Lower leg skin (tissue), 4 donors: ENCODE data around the gene METTL26. TPM values are rescaled to one million over a fixed set of nuclear protein-coding genes. Genes with fewer than 3 reads are reported as not detected.
A peak's percentile ranks its signal among the peaks of the same experiment; 100 is the strongest.

Source experiments
- DNase-seq, 2 donors: peaks; one replicate each; pipeline ENCODE4 v3.0.0-alpha.2; 2019; ENCODE audit warnings: low spot score in 2 of 2
- H3K4me3 ChIP-seq: fragments of 200-600 bp; sonication (generic); 2 replicates; pipeline ENCODE4 v1.5.1; 2017; ENCODE audit warnings: mild to moderate bottlenecking, low read depth; ENCODE audit not compliant: poor library complexity, severe bottlenecking
- POLR2A ChIP-seq, 2 donors: fragments of 450-650 bp; IDR thresholded peaks; one replicate each; pipeline ENCODE4 v1.6.1; 2016 to 2017; ENCODE audit warnings: antibody characterized with exemption in 2 of 2, mild to moderate bottlenecking in 1 of 2, moderate library complexity in 1 of 2
- WGBS, 2 donors: methylation state at CpG; one replicate each; pipeline ENCODE4 v1.1.5; 2018; 5-methylcytosine and 5-hydroxymethylcytosine counted together
- intact Hi-C: fragments of 100-400 bp; cut with DNase I; formaldehyde crosslinking; loops from one replicate; pipeline ENCODE4 v1.15.0; 2023; ENCODE audit warnings: low total_unique reads
- total RNA-seq, 4 donors: library from RNA; depleted of rRNA; stranded (reverse); fragments of >200 nt; gene quantifications; one replicate each; pipeline ENCODE4 v1.1.0, GENCODE V29; 2016
- TF ChIP-seq, protein P1 (sequence below), 3 donors: fragments of 450-650 bp; IDR thresholded peaks; one replicate each; pipeline ENCODE4 v1.5.1; 2016; ENCODE audit warnings: antibody characterized with exemption in 3 of 3, mild to moderate bottlenecking in 3 of 3, moderate library complexity in 2 of 3

METTL26 gene
- total RNA-seq, 4 donors from 2014 or later: 108 to 161 (median 111) TPM

DNA sequence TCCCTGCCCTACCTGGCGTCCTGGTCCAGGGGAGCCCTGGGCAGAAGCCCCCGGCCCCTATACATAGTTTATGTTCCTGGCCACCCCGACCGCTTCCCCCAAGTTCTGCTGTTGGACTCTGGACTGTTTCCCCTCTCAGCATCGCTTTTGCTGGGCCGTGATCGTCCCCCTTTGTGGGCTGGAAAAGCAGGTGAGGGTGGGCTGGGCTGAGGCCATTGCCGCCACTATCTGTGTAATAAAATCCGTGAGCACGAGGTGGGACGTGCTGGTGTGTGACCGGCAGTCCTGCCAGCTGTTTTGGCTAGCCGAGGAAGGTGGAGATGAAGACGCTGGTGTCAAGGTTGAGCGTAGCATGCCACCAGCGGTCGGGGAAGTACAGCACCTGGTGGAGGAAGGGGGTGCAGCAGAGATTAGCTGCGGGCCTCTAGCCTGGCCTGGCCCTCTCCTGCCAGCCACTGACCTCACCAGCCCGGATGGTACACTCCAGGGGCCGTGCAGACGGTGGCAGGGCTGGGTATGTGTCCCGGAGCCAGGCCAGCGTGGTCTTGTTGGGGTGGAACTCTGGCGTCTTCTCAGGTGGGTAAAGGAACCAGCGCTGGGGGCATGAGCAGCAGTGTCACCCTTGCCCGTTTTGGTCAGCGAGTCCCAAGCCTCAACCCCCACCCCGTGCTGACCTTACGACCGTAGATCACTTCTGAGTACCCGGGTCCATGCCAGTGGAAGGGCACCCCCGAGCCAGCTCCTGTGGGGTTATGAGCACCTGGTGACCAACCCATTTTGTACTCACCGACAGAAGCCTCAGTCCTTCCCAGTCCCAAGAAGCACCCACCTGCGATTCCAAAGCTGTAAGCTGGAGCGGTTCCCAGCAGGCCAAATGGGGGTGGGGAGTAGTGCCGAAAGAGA lies 46.6 kb upstream of the METTL26 start:
- no peak for TF ChIP-seq POLR2A (IDR thresholded peaks at IDR 0.05)
- TF ChIP-seq, protein P1, sequence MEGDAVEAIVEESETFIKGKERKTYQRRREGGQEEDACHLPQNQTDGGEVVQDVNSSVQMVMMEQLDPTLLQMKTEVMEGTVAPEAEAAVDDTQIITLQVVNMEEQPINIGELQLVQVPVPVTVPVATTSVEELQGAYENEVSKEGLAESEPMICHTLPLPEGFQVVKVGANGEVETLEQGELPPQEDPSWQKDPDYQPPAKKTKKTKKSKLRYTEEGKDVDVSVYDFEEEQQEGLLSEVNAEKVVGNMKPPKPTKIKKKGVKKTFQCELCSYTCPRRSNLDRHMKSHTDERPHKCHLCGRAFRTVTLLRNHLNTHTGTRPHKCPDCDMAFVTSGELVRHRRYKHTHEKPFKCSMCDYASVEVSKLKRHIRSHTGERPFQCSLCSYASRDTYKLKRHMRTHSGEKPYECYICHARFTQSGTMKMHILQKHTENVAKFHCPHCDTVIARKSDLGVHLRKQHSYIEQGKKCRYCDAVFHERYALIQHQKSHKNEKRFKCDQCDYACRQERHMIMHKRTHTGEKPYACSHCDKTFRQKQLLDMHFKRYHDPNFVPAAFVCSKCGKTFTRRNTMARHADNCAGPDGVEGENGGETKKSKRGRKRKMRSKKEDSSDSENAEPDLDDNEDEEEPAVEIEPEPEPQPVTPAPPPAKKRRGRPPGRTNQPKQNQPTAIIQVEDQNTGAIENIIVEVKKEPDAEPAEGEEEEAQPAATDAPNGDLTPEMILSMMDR (IDR thresholded peaks at IDR 0.05): no peak
- intact Hi-C loops: no loop called here
- no peak for DNase-seq
- 77 to 80% methylated on average over 31 to 36 of the region's 36 CpGs for WGBS, 2 donors
- no peak overlapping the region for H3K4me3 ChIP-seq

GRCh38 chr16:681746-682427 lies 45.8 kb upstream of the METTL26 start:
- no peak overlapping the region for H3K4me3 ChIP-seq
- intact Hi-C loops: no loop called here
- DNase-seq: no peak
- 71 to 77% methylated on average over 27 to 28 of the region's 28 CpGs for WGBS, 2 donors
- TF ChIP-seq, protein P1 (IDR thresholded peaks at IDR 0.05): no peak
- TF ChIP-seq POLR2A (IDR thresholded peaks at IDR 0.05): no peak

- TF ChIP-seq, protein P1 (IDR thresholded peaks at IDR 0.05): no peak
- TF ChIP-seq POLR2A (IDR thresholded peaks at IDR 0.05): no peak
- peak overlapping the region; percentile 76 for H3K4me3 ChIP-seq
- 43 to 49% methylated on average over 32 to 42 of the region's 44 CpGs for WGBS, 2 donors
- no peak for DNase-seq
- intact Hi-C loops: no loop called here
Observed at GRCh38 chr16:680967-681745, 45.1 kb upstream of the METTL26 start.

DNA sequence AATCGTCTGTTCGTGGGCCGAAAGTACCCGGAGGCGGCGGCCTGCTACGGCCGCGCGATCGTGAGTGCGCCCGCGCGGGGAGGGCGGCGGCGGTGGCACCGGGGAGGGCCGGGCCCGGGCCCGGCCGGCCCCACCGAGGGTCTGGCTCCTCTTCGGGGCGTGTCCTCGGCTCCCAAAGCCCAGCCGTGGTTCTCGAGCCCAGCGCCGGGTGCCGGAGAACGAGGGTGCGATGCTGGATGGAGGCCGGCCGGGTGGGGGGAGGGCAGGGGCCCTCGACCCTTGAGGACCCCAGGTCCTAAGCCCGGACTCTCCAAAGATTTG lies 44.5 kb upstream of the METTL26 start:
- peak overlapping the region; percentile 76 for H3K4me3 ChIP-seq
- WGBS, 2 donors: 0% methylated on average over 18 of the region's 38 CpGs
- intact Hi-C loops: no loop called here
- no peak for DNase-seq
- TF ChIP-seq POLR2A (IDR thresholded peaks at IDR 0.05): no peak
- TF ChIP-seq, protein P1 (IDR thresholded peaks at IDR 0.05): no peak

DNA sequence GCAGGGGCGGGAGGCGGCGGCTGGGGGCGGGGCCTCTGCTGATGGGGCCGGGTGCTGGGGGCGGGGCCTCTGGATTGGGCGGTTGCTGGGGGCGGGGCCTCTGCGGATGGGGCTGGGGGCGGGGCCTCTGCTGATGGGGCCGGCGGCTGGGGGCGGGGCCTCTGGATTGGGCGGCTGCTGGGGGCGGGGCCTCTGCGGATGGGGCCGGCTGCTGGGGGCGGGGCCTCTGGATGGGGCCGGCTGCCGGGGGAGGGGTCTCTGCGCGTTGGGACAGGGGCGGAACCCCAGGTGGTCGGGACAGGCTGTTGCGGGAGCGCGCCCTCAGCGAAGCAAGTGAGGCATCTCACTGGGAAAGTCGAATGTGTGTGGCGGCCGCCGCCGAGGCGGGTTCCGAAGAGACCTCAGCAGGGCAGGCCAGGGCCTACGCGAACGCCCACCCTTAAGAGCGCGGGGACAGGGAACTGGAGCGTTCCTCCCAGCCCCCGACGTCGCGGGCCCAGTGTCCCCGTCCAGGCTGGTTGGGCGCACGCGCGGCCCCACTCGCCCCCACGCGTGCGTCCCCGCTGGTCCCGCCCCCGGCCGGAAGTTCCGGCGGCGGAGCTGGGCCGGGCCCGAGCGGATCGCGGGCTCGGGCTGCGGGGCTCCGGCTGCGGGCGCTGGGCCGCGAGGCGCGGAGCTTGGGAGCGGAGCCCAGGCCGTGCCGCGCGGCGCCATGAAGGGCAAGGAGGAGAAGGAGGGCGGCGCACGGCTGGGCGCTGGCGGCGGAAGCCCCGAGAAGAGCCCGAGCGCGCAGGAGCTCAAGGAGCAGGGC lies 43.9 kb upstream of the METTL26 start, which contains the start of gene STUB1:
Gene STUB1, plus strand, starts transcription at position 597 of the 811 bp plus-strand sequence. Its CDS starts 116 bp downstream, at position 713.
- WGBS, 2 donors: 1 to 3% methylated on average over 12 to 65 of the region's 91 CpGs
- TF ChIP-seq, protein P1 (IDR thresholded peaks at IDR 0.05): no peak
- TF ChIP-seq POLR2A (IDR thresholded peaks at IDR 0.05): peak in 1 of 2 donors; percentile 5
- peak; percentile 83 to 98 for DNase-seq
- H3K4me3 ChIP-seq: peak within 1 kb of the TSS; percentile 76
- intact Hi-C loops: no loop called here
